ENCODE data around the gene WFDC2. TPM values are rescaled to one million over a fixed set of nuclear protein-coding genes. Genes with fewer than 3 reads are reported as not detected.
"Not testable (repeated sequence)": the region's sequence is repeated elsewhere in the genome, so short reads cannot be mapped to it uniquely, and the experiment has no call there.

Gene WFDC2
- polyA plus RNA-seq, 2 of the 4 experiments (the other 2 are of a cell fraction): not detected

- Histone ChIP-seq H3K4me2 (peak overlapping the region; percentile 71), H3K9me3 (peaks cover 5% of the 10 kb centered on the region; the same call in 1 of the 3 replicates), H3K4me1 (peaks cover 8% of the 10 kb centered on the region; the same call in 2 of the 3 replicates), H3K27ac (peak overlapping the region in 1 of 2 experiments; percentile 20; a peak in 2 of 6 replicates), H3K4me3 (peak overlapping the region; percentile 39; the same call in 2 of the 3 replicates)
- WGBS (ENCODE audit: missing lambda C conversion rate): 77% methylated on average over 10 of the region's 10 CpGs
- peak in 1 of 2 experiments; percentile 19; a peak in 2 of 6 replicates for ATAC-seq
- TF ChIP-seq RAD21 (conservative IDR thresholded peaks at IDR 0.05 in 1 of 2, IDR thresholded peaks at IDR 0.05 in 1 of 2) (peak in 1 of 2 experiments; percentile 27; a peak in 2 of 5 replicates), FOSL2 (IDR thresholded peaks at IDR 0.05) (no peak), FOSL2 (CRISPR knock-in tag; IDR thresholded peaks at IDR 0.05) (no peak)
- FAIRE-seq: no peak
- no peak for DNase-seq (ENCODE audit: low read depth in 1 of 2, low spot score in 1 of 2)
- ChIA-PET POLR2A (no interaction called here), CTCF (interaction anchor here (1.1 kb wide), 3 partner anchors 148 to 300 kb away, joined by 3 to 5 read pairs (median 4); no protein-coding TSS in a partner anchor)
These were observed 1.4 kb downstream of the WFDC2 start for GRCh38 chr20:45470937-45471336.

- ATAC-seq; FAIRE-seq; H3K4me2 ChIP-seq; H3K4me1 ChIP-seq; H3K27ac ChIP-seq; CTCF ChIA-PET; H3K9me3 ChIP-seq; DNase-seq (ENCODE audit: low read depth in 1 of 2, low spot score in 1 of 2); H3K4me3 ChIP-seq; POLR2A ChIA-PET: not testable (repeated sequence)
- 15% methylated on average over 3 of the region's 3 CpGs for WGBS (ENCODE audit: missing lambda C conversion rate)
These were observed 2.7 kb downstream of the WFDC2 start for GRCh38 chr20:45472286-45472685.

- DNase-seq (ENCODE audit: low read depth in 1 of 2, low spot score in 1 of 2); ATAC-seq; H3K9me3 ChIP-seq; H3K27ac ChIP-seq; H3K4me1 ChIP-seq; FAIRE-seq; H3K4me3 ChIP-seq; POLR2A ChIA-PET; H3K4me2 ChIP-seq: not testable (repeated sequence)
- CTCF ChIA-PET: interaction anchor here (0.6 to 2.1 kb wide), 4 partner anchors 14 to 293 kb away, joined by 3 to 7 read pairs (median 3); no protein-coding TSS in a partner anchor
- 25% methylated on average over 5 of the region's 7 CpGs for WGBS (ENCODE audit: missing lambda C conversion rate)
These were observed 8.1 kb downstream of the WFDC2 start for GRCh38 chr20:45477530-45478148.

- 22% methylated on average over 7 of the region's 7 CpGs for WGBS (ENCODE audit: missing lambda C conversion rate)
- no peak for TF ChIP-seq MAFK (IDR thresholded peaks at IDR 0.05; ENCODE audit: partially characterized antibody)
- no peak for TF ChIP-seq EP300 (IDR thresholded peaks at IDR 0.05)
- no peak for TF ChIP-seq ZC3H11A (IDR thresholded peaks at IDR 0.05)
- no peak for TF ChIP-seq CEBPB (IDR thresholded peaks at IDR 0.05)
- no peak for TF ChIP-seq POLR2AphosphoS2 (conservative IDR thresholded peaks at IDR 0.05; ENCODE audit: low read length)
- TF ChIP-seq FOSL2 (IDR thresholded peaks at IDR 0.05): no peak
- no peak for TF ChIP-seq FOSL2 (CRISPR knock-in tag; IDR thresholded peaks at IDR 0.05)
- no peak for TF ChIP-seq NR3C1 (IDR thresholded peaks at IDR 0.05)
- TF ChIP-seq GATA3 (IDR thresholded peaks at IDR 0.05; ENCODE audit: borderline replicate concordance): no peak
- TF ChIP-seq ZNF302 (CRISPR knock-in tag; IDR thresholded peaks at IDR 0.05): no peak
- no peak for TF ChIP-seq JUN (IDR thresholded peaks at IDR 0.05)
- no peak for TF ChIP-seq USF2 (IDR thresholded peaks at IDR 0.05)
- TF ChIP-seq HDAC2 (IDR thresholded peaks at IDR 0.05): no peak
- no peaks in the 10 kb centered on the region for H3K4me1 ChIP-seq
- no peak for ATAC-seq
- peaks cover 6% of the 10 kb centered on the region; the same call in 1 of the 3 replicates for H3K9me3 ChIP-seq
- no peak overlapping the region for H3K4me3 ChIP-seq
- ChIA-PET POLR2A (no interaction called here), CTCF (interaction anchor here (1.4 to 2.3 kb wide), 3 partner anchors 30 to 291 kb away, joined by 3 to 7 read pairs (median 6); no protein-coding TSS in a partner anchor)
- no peak overlapping the region for H3K4me2 ChIP-seq
- no peak for DNase-seq (ENCODE audit: low read depth in 1 of 2, low spot score in 1 of 2)
- FAIRE-seq: no peak
- H3K27ac ChIP-seq: no peak overlapping the region
These were observed 10.3 kb downstream of the WFDC2 start for GRCh38 chr20:45479822-45480221.

GRCh38 chr20:45484676-45485075 is 15.1 kb downstream of the WFDC2 start:
- DNase-seq (ENCODE audit: low read depth in 1 of 2, low spot score in 1 of 2) (no peak), ATAC-seq (no peak), FAIRE-seq (no peak)
- ChIA-PET POLR2A (interaction anchor here (0.6 kb wide), 1 partner anchor 264 kb away, joined by 3 read pairs; no protein-coding TSS in a partner anchor), CTCF (interaction anchor here (0.7 to 2.1 kb wide), 8 partner anchors 17 to 373 kb away, joined by 3 to 6 read pairs (median 4); no protein-coding TSS in a partner anchor)
- TF ChIP-seq EHF (CRISPR knock-in tag; IDR thresholded peaks at IDR 0.05) (no peak), RFX5 (IDR thresholded peaks at IDR 0.05) (no peak), SMC3 (IDR thresholded peaks at IDR 0.05) (no peak), NFE2L2 (conservative IDR thresholded peaks at IDR 0.05; ENCODE audit: low read length) (no peak), MAZ (IDR thresholded peaks at IDR 0.05; ENCODE audit: borderline replicate concordance, low read depth, low read length) (no peak), ELK1 (IDR thresholded peaks at IDR 0.05; ENCODE audit: low read depth, low read length) (no peak), ZSCAN20 (CRISPR knock-in tag; IDR thresholded peaks at IDR 0.05) (no peak), RAD21 (conservative IDR thresholded peaks at IDR 0.05 in 1 of 2, IDR thresholded peaks at IDR 0.05 in 1 of 2) (no peak), CHD2 (IDR thresholded peaks at IDR 0.05; ENCODE audit: low read length, partially characterized antibody) (no peak), JUNB (IDR thresholded peaks at IDR 0.05) (no peak), HDAC2 (IDR thresholded peaks at IDR 0.05) (no peak), FOSB (CRISPR knock-in tag; IDR thresholded peaks at IDR 0.05) (no peak), ZNF302 (CRISPR knock-in tag; IDR thresholded peaks at IDR 0.05) (no peak), KDM1A (IDR thresholded peaks at IDR 0.05; ENCODE audit: low read depth) (no peak), CEBPB (IDR thresholded peaks at IDR 0.05) (no peak)
- Histone ChIP-seq H3K4me2 (no peak overlapping the region), H3K4me1 (no peaks in the 10 kb centered on the region), H3K4me3 (no peak overlapping the region), H3K9me3 (no peaks in the 10 kb centered on the region), H3K27ac (no peak overlapping the region)
- 10% methylated on average over 6 of the region's 6 CpGs for WGBS (ENCODE audit: missing lambda C conversion rate)

All from A549 (cell line).